Measurements from ENCODE around the gene PEX19.
A peak's percentile ranks its signal among the peaks of the same experiment; 100 is the strongest.

PEX19 gene

GRCh38 chr1:160271025-160271424 lies 13.9 kb downstream of the PEX19 start:
- no peaks in the 10 kb centered on the region for H3K36me3 ChIP-seq (ENCODE audit: insufficient read depth, low read length)
- H3K9ac ChIP-seq (ENCODE audit: low read depth, low read length) = no peak overlapping the region
- H3K27me3 ChIP-seq (ENCODE audit: control insufficient read depth, insufficient read depth, low read length) = no peaks in the 10 kb centered on the region
- H3K4me1 ChIP-seq (ENCODE audit: control insufficient read depth, insufficient read depth, low read length) = no peaks in the 10 kb centered on the region
- H3K4me3 ChIP-seq (ENCODE audit: low read length) = no peak overlapping the region
- no peak overlapping the region for H3K4me2 ChIP-seq (ENCODE audit: low read length)
- no peaks in the 10 kb centered on the region for H3K9me3 ChIP-seq (replicated peaks; ENCODE audit: low read length)

GRCh38 chr1:160267284-160267991 lies 17.5 kb downstream of the PEX19 start:
- no peak overlapping the region for H3K4me2 ChIP-seq (ENCODE audit: low read length)
- H3K9ac ChIP-seq (ENCODE audit: low read depth, low read length) = no peak overlapping the region
- no peaks in the 10 kb centered on the region for H3K9me3 ChIP-seq (replicated peaks; ENCODE audit: low read length)

GRCh38 chr1:160264795-160265307 lies 20.1 kb downstream of the PEX19 start:
- Histone ChIP-seq H3K4me2 (ENCODE audit: low read length) (no peak overlapping the region), H3K4me3 (ENCODE audit: low read length) (no peak overlapping the region), H3K27me3 (ENCODE audit: control insufficient read depth, insufficient read depth, low read length) (peaks cover 3% of the 10 kb centered on the region), H3K9me3 (replicated peaks; ENCODE audit: low read length) (no peaks in the 10 kb centered on the region), H3K9ac (ENCODE audit: low read depth, low read length) (no peak overlapping the region), H3K36me3 (ENCODE audit: insufficient read depth, low read length) (no peaks in the 10 kb centered on the region), H3K4me1 (ENCODE audit: control insufficient read depth, insufficient read depth, low read length) (peaks cover 22% of the 10 kb centered on the region)

More at GRCh38 chr1:160267284-160267991, 17.5 kb downstream of the PEX19 start:
- Histone ChIP-seq H3K4me1 (ENCODE audit: control insufficient read depth, insufficient read depth, low read length) (peaks cover 6% of the 10 kb centered on the region), H3K27me3 (ENCODE audit: control insufficient read depth, insufficient read depth, low read length) (peaks cover 3% of the 10 kb centered on the region), H3K4me3 (ENCODE audit: low read length) (no peak overlapping the region), H3K36me3 (ENCODE audit: insufficient read depth, low read length) (no peaks in the 10 kb centered on the region)

GRCh38 chr1:160261893-160262794 lies 22.8 kb downstream of the PEX19 start, which contains the start of gene DCAF8:
Gene DCAF8 (minus strand): TSS chr1:160262549. CDS start chr1:160244008, 18,541 bp downstream.
- peaks cover 3% of the 10 kb centered on the region for H3K27me3 ChIP-seq (ENCODE audit: control insufficient read depth, insufficient read depth, low read length)
- H3K9me3 ChIP-seq (replicated peaks; ENCODE audit: low read length) = no peaks in the 10 kb centered on the region
- H3K9ac ChIP-seq (ENCODE audit: low read depth, low read length) = peak within 1 kb of the TSS; percentile 100
- peak within 1 kb of the TSS; percentile 98 for H3K4me3 ChIP-seq (ENCODE audit: low read length)
- H3K4me2 ChIP-seq (ENCODE audit: low read length) = peak within 1 kb of the TSS; percentile 91
- H3K36me3 ChIP-seq (ENCODE audit: insufficient read depth, low read length) = peaks cover 2% of the 10 kb centered on the region
- H3K4me1 ChIP-seq (ENCODE audit: control insufficient read depth, insufficient read depth, low read length) = peaks cover 29% of the 10 kb centered on the region

- Histone ChIP-seq H3K4me3 (ENCODE audit: low read length) (peak overlapping the region; percentile 98), H3K9me3 (replicated peaks; ENCODE audit: low read length) (no peaks in the 10 kb centered on the region), H3K27me3 (ENCODE audit: control insufficient read depth, insufficient read depth, low read length) (peaks cover 3% of the 10 kb centered on the region), H3K4me2 (ENCODE audit: low read length) (peak overlapping the region; percentile 91), H3K36me3 (ENCODE audit: insufficient read depth, low read length) (peaks cover 2% of the 10 kb centered on the region), H3K9ac (ENCODE audit: low read depth, low read length) (peak overlapping the region; percentile 100), H3K4me1 (ENCODE audit: control insufficient read depth, insufficient read depth, low read length) (peaks cover 35% of the 10 kb centered on the region)
These were observed 23.4 kb downstream of the PEX19 start for GRCh38 chr1:160261556-160261892.

GRCh38 chr1:160260406-160261382 lies 24.2 kb downstream of the PEX19 start:
- H3K4me3 ChIP-seq (ENCODE audit: low read length) = peak overlapping the region; percentile 98
- peak overlapping the region; percentile 91 for H3K4me2 ChIP-seq (ENCODE audit: low read length)
- H3K36me3 ChIP-seq (ENCODE audit: insufficient read depth, low read length) = peaks cover 2% of the 10 kb centered on the region
- no peaks in the 10 kb centered on the region for H3K9me3 ChIP-seq (replicated peaks; ENCODE audit: low read length)
- H3K27me3 ChIP-seq (ENCODE audit: control insufficient read depth, insufficient read depth, low read length) = peaks cover 3% of the 10 kb centered on the region
- H3K9ac ChIP-seq (ENCODE audit: low read depth, low read length) = peak overlapping the region; percentile 100
- H3K4me1 ChIP-seq (ENCODE audit: control insufficient read depth, insufficient read depth, low read length) = peaks cover 39% of the 10 kb centered on the region

GRCh38 chr1:160258177-160258798 lies 26.6 kb downstream of the PEX19 start:
- no peaks in the 10 kb centered on the region for H3K9me3 ChIP-seq (replicated peaks; ENCODE audit: low read length)
- H3K27me3 ChIP-seq (ENCODE audit: control insufficient read depth, insufficient read depth, low read length) = no peaks in the 10 kb centered on the region
- no peak overlapping the region for H3K4me2 ChIP-seq (ENCODE audit: low read length)
- peaks cover 2% of the 10 kb centered on the region for H3K36me3 ChIP-seq (ENCODE audit: insufficient read depth, low read length)
- H3K4me3 ChIP-seq (ENCODE audit: low read length) = no peak overlapping the region
- no peak overlapping the region for H3K9ac ChIP-seq (ENCODE audit: low read depth, low read length)
- H3K4me1 ChIP-seq (ENCODE audit: control insufficient read depth, insufficient read depth, low read length) = peaks cover 39% of the 10 kb centered on the region

GRCh38 chr1:160257411-160258015 lies 27.4 kb downstream of the PEX19 start:
- Histone ChIP-seq H3K36me3 (ENCODE audit: insufficient read depth, low read length) (peaks cover 2% of the 10 kb centered on the region), H3K27me3 (ENCODE audit: control insufficient read depth, insufficient read depth, low read length) (no peaks in the 10 kb centered on the region)

GRCh38 chr1:160256396-160257046 lies 28.4 kb downstream of the PEX19 start:
- peaks cover 2% of the 10 kb centered on the region for H3K36me3 ChIP-seq (ENCODE audit: insufficient read depth, low read length)
- no peaks in the 10 kb centered on the region for H3K9me3 ChIP-seq (replicated peaks; ENCODE audit: low read length)
- H3K9ac ChIP-seq (ENCODE audit: low read depth, low read length) = no peak overlapping the region
- H3K4me1 ChIP-seq (ENCODE audit: control insufficient read depth, insufficient read depth, low read length) = peaks cover 33% of the 10 kb centered on the region
- H3K4me2 ChIP-seq (ENCODE audit: low read length) = peak overlapping the region; percentile 11
- no peak overlapping the region for H3K4me3 ChIP-seq (ENCODE audit: low read length)
- H3K27me3 ChIP-seq (ENCODE audit: control insufficient read depth, insufficient read depth, low read length) = no peaks in the 10 kb centered on the region

More at GRCh38 chr1:160257411-160258015, 27.4 kb downstream of the PEX19 start:
- no peak overlapping the region for H3K9ac ChIP-seq (ENCODE audit: low read depth, low read length)
- no peaks in the 10 kb centered on the region for H3K9me3 ChIP-seq (replicated peaks; ENCODE audit: low read length)
- H3K4me2 ChIP-seq (ENCODE audit: low read length) = no peak overlapping the region
- peaks cover 33% of the 10 kb centered on the region for H3K4me1 ChIP-seq (ENCODE audit: control insufficient read depth, insufficient read depth, low read length)
- H3K4me3 ChIP-seq (ENCODE audit: low read length) = no peak overlapping the region

- Histone ChIP-seq H3K27me3 (ENCODE audit: control insufficient read depth, insufficient read depth, low read length) (no peaks in the 10 kb centered on the region), H3K36me3 (ENCODE audit: insufficient read depth, low read length) (peaks cover 2% of the 10 kb centered on the region), H3K4me2 (ENCODE audit: low read length) (no peak overlapping the region), H3K4me3 (ENCODE audit: low read length) (no peak overlapping the region), H3K9ac (ENCODE audit: low read depth, low read length) (no peak overlapping the region), H3K9me3 (replicated peaks; ENCODE audit: low read length) (no peaks in the 10 kb centered on the region), H3K4me1 (ENCODE audit: control insufficient read depth, insufficient read depth, low read length) (peaks cover 29% of the 10 kb centered on the region)
These were observed 29.1 kb downstream of the PEX19 start for GRCh38 chr1:160255781-160256300.
